GM12878 (cell line): ENCODE measurements around the gene PPP1R27. TPM values are rescaled to one million over a fixed set of nuclear protein-coding genes. Genes with fewer than 3 reads are reported as not detected.

Experiments used
- ASH2L ChIP-seq: fragments of 300-600, 200-600 bp; sonication (generic); IDR thresholded peaks from 2 replicates; pipeline ENCODE4 v1.6.1; 2017; ENCODE audit warnings: low read depth, mild to moderate bottlenecking, borderline replicate concordance
- CHD2 ChIP-seq: IDR thresholded peaks from 2 replicates; pipeline ENCODE4 v1.6.1; 2011; ENCODE audit warnings: low read depth, low read length, improper control_type of control experiment, borderline replicate concordance
- CUX1 ChIP-seq: IDR thresholded peaks from 2 replicates; pipeline ENCODE4 v1.6.1; 2012; ENCODE audit warnings: improper control_type of control experiment, low read depth, low read length; ENCODE audit not compliant: insufficient replicate concordance
- EED ChIP-seq: sonication (generic); IDR thresholded peaks from 2 replicates; pipeline ENCODE4 v1.6.1; 2016; ENCODE audit warnings: antibody characterized with exemption, low read depth
- FOS ChIP-seq: IDR thresholded peaks from 3 replicates; pipeline ENCODE4 v1.6.1; 2011; ENCODE audit warnings: borderline replicate concordance; ENCODE audit not compliant: insufficient read length; ENCODE audit errors: extremely low read depth
- MEF2A ChIP-seq: IDR thresholded peaks from 2 replicates; pipeline ENCODE4 v1.6.1; 2011; ENCODE audit warnings: low read depth, mild to moderate bottlenecking, low read length, moderate library complexity; ENCODE audit not compliant: insufficient read depth
- MYC ChIP-seq: IDR thresholded peaks from 2 replicates; pipeline ENCODE4 v1.6.1; 2011; ENCODE audit warnings: mild to moderate bottlenecking, low read length, moderate library complexity, inconsistent platforms; ENCODE audit not compliant: insufficient read depth, insufficient replicate concordance, insufficient read length, severe bottlenecking
- NR2F1 ChIP-seq: fragments of 450-650 bp; conservative IDR thresholded peaks from 2 replicates; pipeline ENCODE4 v1.6.1; 2017; ENCODE audit warnings: mild to moderate bottlenecking
- PML ChIP-seq: IDR thresholded peaks from 2 replicates; pipeline ENCODE4 v1.6.1; 2012; ENCODE audit warnings: low read length, inconsistent platforms
- POLR2AphosphoS5 ChIP-seq: IDR thresholded peaks from 2 replicates; pipeline ENCODE4 v1.6.1; 2011; ENCODE audit warnings: mild to moderate bottlenecking, low read length, inconsistent platforms
- POU2F2 ChIP-seq: IDR thresholded peaks from 3 replicates; pipeline ENCODE4 v1.6.1; 2011; ENCODE audit warnings: low read depth, mild to moderate bottlenecking, low read length, borderline replicate concordance
- RBBP5 ChIP-seq: fragments of 200-600 bp; sonication (generic); conservative IDR thresholded peaks from 2 replicates; pipeline ENCODE4 v1.6.1; 2016
- RELA ChIP-seq: fragments of 450-650 bp; IDR thresholded peaks from 2 replicates; pipeline ENCODE4 v1.8.0; 2014; ENCODE audit warnings: borderline replicate concordance; ENCODE audit not compliant: partially characterized antibody
- ZBTB40 ChIP-seq: fragments of 450-650 bp; IDR thresholded peaks from 2 replicates; pipeline ENCODE4 v1.6.1; 2016; ENCODE audit warnings: mild to moderate bottlenecking, moderate library complexity, borderline replicate concordance
- ZNF217 ChIP-seq: fragments of 450-650 bp; IDR thresholded peaks from 2 replicates; pipeline ENCODE4 v1.6.1; 2017; ENCODE audit warnings: antibody characterized with exemption, mild to moderate bottlenecking
- ZNF274 ChIP-seq: IDR thresholded peaks from one replicate; pipeline ENCODE4 v1.8.0; 2011; ENCODE audit not compliant: insufficient read length, insufficient read depth
- ZSCAN29 ChIP-seq: fragments of 450-650 bp; IDR thresholded peaks from 2 replicates; pipeline ENCODE4 v1.6.1; 2017; ENCODE audit warnings: mild to moderate bottlenecking, moderate library complexity
- polyA plus RNA-seq, 11 experiments: library from polyadenylated mRNA; depleted of rRNA in 4 of 11; unstranded in 6 of 11; stranded (reverse) in 5 of 11; fragments of >200 nt; fragmentation: Nextera tagmentation in 4 of 11; fragmentation: Illumina TruSeq in 1 of 11; extraction: Ambion mirVana in 4 of 11; extraction: Trizol in 1 of 11; gene quantifications; 1 replicate in 1 of 11; 2 replicates in 10 of 11; pipeline versions ENCODE4 v1.2.1 to v1.2.3, GENCODE V29; 2011 to 2016; ENCODE audit warnings: inconsistent platforms in 2 of 11, missing spikeins in 2 of 11, low read depth in 1 of 11
- total RNA-seq, 4 experiments: library from RNA; depleted of rRNA in 3 of 4; stranded (reverse); fragments of >200 nt in 3 of 4; fragmentation: Illumina TruSeq in 1 of 4; extraction: Trizol in 1 of 4; gene quantifications; 2 replicates each; pipeline versions ENCODE4 v1.2.1 to v1.2.3, GENCODE V29; 2013 to 2021
- TF ChIP-seq, protein P1 (sequence below): fragments of 450-650 bp; IDR thresholded peaks from 2 replicates; pipeline ENCODE4 v1.6.1; 2016; ENCODE audit warnings: mild to moderate bottlenecking

PPP1R27 gene
- total and polyA plus RNA-seq, 10 of the 15 experiments (the other 5 are each of a cell fraction or from before 2014, with no cell fraction given) = 0.17 to 1.6 (median 0.49) TPM; not detected in 3

- TF ChIP-seq POU2F2 (peak; percentile 26; the same call in 1 of the 3 replicates), ZNF217 (peak; percentile 95), ASH2L (no peak), FOS (no peak), RELA (peak; percentile 82), RBBP5 (no peak), ZSCAN29 (peak; percentile 62; the same call in 1 of the 2 replicates), ZBTB40 (no peak), CUX1 (no peak), MEF2A (no peak), NR2F1 (peak; percentile 92), PML (peak; percentile 66; the same call in 1 of the 2 replicates), MYC (peak; percentile 99), EED (peak; percentile 59; the same call in 1 of the 2 replicates), CHD2 (no peak), ZNF274 (no peak), POLR2AphosphoS5 (peak; percentile 56; the same call in 1 of the 2 replicates)
- TF ChIP-seq, protein P1, sequence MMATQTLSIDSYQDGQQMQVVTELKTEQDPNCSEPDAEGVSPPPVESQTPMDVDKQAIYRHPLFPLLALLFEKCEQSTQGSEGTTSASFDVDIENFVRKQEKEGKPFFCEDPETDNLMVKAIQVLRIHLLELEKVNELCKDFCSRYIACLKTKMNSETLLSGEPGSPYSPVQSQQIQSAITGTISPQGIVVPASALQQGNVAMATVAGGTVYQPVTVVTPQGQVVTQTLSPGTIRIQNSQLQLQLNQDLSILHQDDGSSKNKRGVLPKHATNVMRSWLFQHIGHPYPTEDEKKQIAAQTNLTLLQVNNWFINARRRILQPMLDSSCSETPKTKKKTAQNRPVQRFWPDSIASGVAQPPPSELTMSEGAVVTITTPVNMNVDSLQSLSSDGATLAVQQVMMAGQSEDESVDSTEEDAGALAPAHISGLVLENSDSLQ = peak; percentile 78
Measured at GRCh38 chr17:81871387-81872230, 36.8 kb upstream of the PPP1R27 start (continued).
